Panc1 (cell line): Measurements from ENCODE around the gene COL6A3. TPM values are rescaled to one million over a fixed set of nuclear protein-coding genes. Genes with fewer than 3 reads are reported as not detected.

Source experiments
- ATAC-seq: fragments of 200-7000 bp; cut with Tn5 transposase; 2 replicates; pipeline ENCODE4 v1.9.1; 2020; ENCODE audit warnings: mild to moderate bottlenecking, moderate library complexity
- BruUV-seq: library from RNA; stranded (reverse); fragments of 400-500 nt; replicated peaks from 2 replicates; lab custom pipeline; 2021; lab: Mats Ljungman, UMichigan
- CTCF ChIA-PET: fragments of 300-600 bp; sonication (Branson Sonifier 250); formaldehyde crosslinking; loops from one replicate; lab custom pipeline; 2022; ENCODE audit warnings: antibody characterized with exemption; lab: Charles Lee
- POLR2A ChIA-PET: fragments of 300-600 bp; sonication (Branson Sonifier 250); formaldehyde crosslinking; loops from one replicate; lab custom pipeline; 2022; ENCODE audit warnings: antibody characterized with exemption; lab: Charles Lee
- DNase-seq: peaks from one replicate; pipeline ENCODE4 v3.0.0-alpha.2; 2010; ENCODE audit warnings: low read depth, low spot score
- H3K27ac ChIP-seq: 2 replicates; pipeline ENCODE4 v1.5.1; 2011; ENCODE audit warnings: mild to moderate bottlenecking, low read length, inconsistent platforms
- H3K27me3 ChIP-seq: fragments of 200-500 bp; sonication (Bioruptor generic); 2 replicates; pipeline ENCODE4 v1.6.0; 2014; ENCODE audit warnings: low read length, inconsistent platforms; ENCODE audit not compliant: control insufficient read depth, insufficient read depth
- H3K36me3 ChIP-seq: fragments of 200-500 bp; sonication (Bioruptor generic); 2 replicates; pipeline ENCODE4 v1.5.1; 2014; ENCODE audit warnings: inconsistent platforms, mild to moderate bottlenecking, low read length, moderate library complexity; ENCODE audit not compliant: control insufficient read depth, insufficient read depth
- H3K4me1 ChIP-seq: 2 replicates; pipeline ENCODE4 v1.5.1; 2011; ENCODE audit warnings: inconsistent platforms, mild to moderate bottlenecking, low read length, moderate library complexity; ENCODE audit not compliant: control insufficient read depth, insufficient read depth
- H3K4me3 ChIP-seq, 2 experiments: 2 replicates each; pipeline ENCODE4 v1.5.1; 2011 to 2012; ENCODE audit warnings: low read depth in 2 of 2, low read length in 2 of 2, mild to moderate bottlenecking in 2 of 2, inconsistent platforms in 1 of 2, moderate library complexity in 1 of 2
- H3K9me3 ChIP-seq: fragments of 200-500 bp; sonication (Bioruptor generic); 2 replicates; pipeline ENCODE4 v1.5.1; 2014; ENCODE audit warnings: low read depth, mild to moderate bottlenecking, inconsistent platforms, low read length, moderate library complexity; ENCODE audit not compliant: control insufficient read depth, insufficient read depth
- CTCF ChIP-seq: fragments of 450-650 bp; IDR thresholded peaks from 2 replicates; pipeline ENCODE4 v1.5.1; 2017; ENCODE audit warnings: mild to moderate bottlenecking
- POLR2AphosphoS5 ChIP-seq: IDR thresholded peaks from 2 replicates; pipeline ENCODE4 v1.6.1; 2012; ENCODE audit warnings: mild to moderate bottlenecking, low read depth, low read length, moderate library complexity
- REST ChIP-seq, 2 experiments: IDR thresholded peaks; 2 replicates each; pipeline ENCODE4 v1.6.1; 2011 to 2012; ENCODE audit warnings: low read depth in 2 of 2, control low read depth in 1 of 2, low read length in 1 of 2, mild to moderate bottlenecking in 1 of 2, moderate library complexity in 1 of 2; ENCODE audit not compliant: insufficient read depth in 1 of 2
- SIN3A ChIP-seq: IDR thresholded peaks from 2 replicates; pipeline ENCODE4 v1.6.1; 2012; ENCODE audit warnings: low read depth, mild to moderate bottlenecking, low read length, moderate library complexity, borderline replicate concordance; ENCODE audit not compliant: insufficient read depth
- TCF7L2 ChIP-seq: IDR thresholded peaks from 2 replicates; pipeline ENCODE4 v1.6.1; 2011; ENCODE audit warnings: mild to moderate bottlenecking, low read depth, low read length, inconsistent platforms
- in situ Hi-C: cut with HindIII; loops from 2 replicates; pipeline ENCODE4 v1.10.0; 2016; ENCODE audit warnings: low sequenced_read_pairs, low pct_unique_long_range_greater_than_20kb
- intact Hi-C: fragments of 100-400 bp; cut with micrococcal nuclease; formaldehyde crosslinking; loops from one replicate; pipeline ENCODE4 v1.10.0; 2022; ENCODE audit not compliant: unreplicated experiment
- total RNA-seq: library from RNA; stranded (reverse); gene quantifications from one replicate; pipeline ENCODE4 v1.2.1, GENCODE V29; 2021; ENCODE audit not compliant: unreplicated experiment

Gene COL6A3
- total RNA-seq, 1 experiment from 2014 or later, result 0.69 TPM

DNA sequence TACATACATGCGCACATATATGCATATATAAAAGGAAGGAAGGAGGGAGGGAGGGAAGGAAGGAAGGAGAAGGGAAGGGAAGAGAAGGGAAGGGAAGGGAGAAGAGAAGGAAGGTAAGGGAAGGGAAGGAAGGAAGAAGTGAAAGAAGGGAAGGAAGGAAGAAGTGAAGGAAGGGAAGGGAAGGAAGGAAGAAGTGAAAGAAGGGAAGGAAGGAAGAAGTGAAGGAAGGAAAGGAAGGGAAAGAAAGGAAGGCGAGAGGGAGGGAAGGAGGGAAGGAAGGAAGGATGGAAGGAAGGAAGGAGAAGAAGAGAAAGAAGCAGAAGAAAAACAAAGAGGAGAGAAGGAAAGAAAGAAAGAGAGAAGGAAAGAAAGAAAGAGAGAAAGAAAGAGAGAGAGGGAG is 16.9 kb downstream of the COL6A3 start:
- in situ Hi-C loops, result no loop called here
- ATAC-seq (no peak), DNase-seq (no peak)
- Histone ChIP-seq H3K36me3 (no peaks in the 10 kb centered on the region), H3K27me3 (no peaks in the 10 kb centered on the region), H3K4me3 (no peak overlapping the region), H3K4me1 (no peaks in the 10 kb centered on the region), H3K9me3 (no peaks in the 10 kb centered on the region), H3K27ac (no peak overlapping the region)
- ChIA-PET CTCF (no interaction called here), POLR2A (no interaction called here)
- BruUV-seq, result no TSS peak
- no peak for TF ChIP-seq POLR2AphosphoS5
- no peak for TF ChIP-seq REST (IDR thresholded peaks at IDR 0.05; ENCODE audit: insufficient read depth in 1 of 2, low read depth in 2 of 2, low read length in 1 of 2)
- no peak for TF ChIP-seq SIN3A
- no peak for TF ChIP-seq TCF7L2
- TF ChIP-seq CTCF, result no peak
- intact Hi-C loops, result no loop called here

GRCh38 chr2:237393523-237393922 is 20.4 kb downstream of the COL6A3 start:
- no peaks in the 10 kb centered on the region for H3K36me3 ChIP-seq
- intact Hi-C loops, result no loop called here

More at GRCh38 chr2:237393523-237393922, 20.4 kb downstream of the COL6A3 start:
- CTCF ChIA-PET, result no interaction called here
- Histone ChIP-seq H3K27me3 (no peaks in the 10 kb centered on the region), H3K9me3 (no peaks in the 10 kb centered on the region), H3K4me1 (no peaks in the 10 kb centered on the region), H3K27ac (no peak overlapping the region), H3K4me3 (no peak overlapping the region)
- POLR2A ChIA-PET, result no interaction called here
- no TSS peak for BruUV-seq
- in situ Hi-C loops, result no loop called here
- no peak for DNase-seq
- TF ChIP-seq CTCF, result no peak
- no peak for ATAC-seq
